Epithelial cell of esophagus (primary cell): Measurements from ENCODE around the gene PRSS50.
A peak's percentile ranks its signal among the peaks of the same experiment; 100 is the strongest.
"Not testable (repeated sequence)": the region's sequence is repeated elsewhere in the genome, so short reads cannot be mapped to it uniquely, and the experiment has no call there.

ENCODE experiments used
- DNase-seq: peaks from one replicate; pipeline ENCODE4 v3.0.0; 2010; ENCODE audit warnings: low read depth
- H3K4me3 ChIP-seq: 2 replicates; pipeline ENCODE4 v1.5.1; 2011; ENCODE audit warnings: mild to moderate bottlenecking, low read length, control low read depth
- TF ChIP-seq, protein P1 (sequence below): IDR thresholded peaks from 2 replicates; pipeline ENCODE4 v1.5.1; 2011; ENCODE audit warnings: low read depth, mild to moderate bottlenecking, low read length, control low read depth, inconsistent platforms; ENCODE audit not compliant: insufficient read depth; ENCODE audit errors: missing control alignments

PRSS50 gene

DNA sequence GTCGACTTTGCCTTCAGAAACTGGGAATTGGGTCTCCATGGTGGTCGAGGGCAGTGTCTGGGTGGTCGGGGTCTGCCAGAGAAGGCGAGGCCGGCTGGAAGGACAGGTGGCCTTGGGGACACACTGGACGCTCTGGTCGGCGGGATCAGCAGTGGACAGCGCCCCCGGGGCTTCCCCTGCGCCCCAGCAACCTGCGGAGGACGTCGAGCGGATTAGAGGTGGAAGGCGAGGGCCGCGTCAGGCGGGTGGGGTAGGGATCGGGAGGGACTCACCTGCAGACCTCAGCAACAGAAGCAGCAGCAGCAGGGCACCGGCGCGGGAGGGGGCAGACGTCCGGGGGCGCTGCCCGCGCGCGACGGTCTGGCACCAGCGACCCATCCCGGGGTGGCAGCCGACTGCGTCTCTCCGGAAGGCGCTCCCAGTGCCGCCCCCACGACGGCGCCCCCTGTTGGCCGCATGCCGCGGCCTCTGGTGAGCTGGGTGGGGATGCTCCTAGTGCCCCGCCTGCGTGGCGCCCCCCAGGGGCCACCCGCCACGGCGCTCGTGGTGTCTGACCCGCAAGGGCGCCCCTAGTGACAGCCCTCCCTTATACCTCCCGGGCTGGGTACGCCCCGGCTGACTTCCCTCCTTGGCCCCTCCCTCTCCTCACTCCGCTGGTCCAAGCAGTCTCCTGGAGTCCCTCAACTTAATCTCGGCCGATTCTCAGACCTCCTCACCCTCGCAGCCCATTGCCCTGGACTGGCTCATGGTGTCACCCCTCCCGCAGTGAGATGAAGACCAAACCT lies at the start of gene PRSS50:
PRSS50 (minus strand) TSS at position 423 of the 785 bp plus-strand sequence; CDS start at position 378, 45 bp downstream.
- DNase-seq, result no peak

DNA sequence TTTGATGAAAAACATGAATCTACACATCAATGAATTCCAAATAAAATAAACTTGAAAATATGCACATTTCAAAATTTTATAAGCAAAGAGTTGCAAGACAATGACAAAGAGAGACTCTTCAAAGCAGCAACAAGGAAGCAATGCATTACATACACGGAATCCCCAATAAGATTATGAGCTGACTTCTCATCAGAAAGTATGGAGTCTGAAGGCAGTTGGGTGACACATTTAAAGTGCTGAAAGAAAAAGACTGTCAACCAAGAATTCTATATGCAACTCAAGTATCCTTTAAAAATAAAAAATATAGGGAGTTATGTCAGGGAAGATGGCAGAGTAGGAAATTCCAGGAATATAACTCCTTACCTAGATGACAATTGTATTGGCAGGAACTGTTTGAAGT lies 46.5 kb upstream of the PRSS50 start:
- H3K4me3 ChIP-seq, result no peak overlapping the region
- TF ChIP-seq, protein P1, sequence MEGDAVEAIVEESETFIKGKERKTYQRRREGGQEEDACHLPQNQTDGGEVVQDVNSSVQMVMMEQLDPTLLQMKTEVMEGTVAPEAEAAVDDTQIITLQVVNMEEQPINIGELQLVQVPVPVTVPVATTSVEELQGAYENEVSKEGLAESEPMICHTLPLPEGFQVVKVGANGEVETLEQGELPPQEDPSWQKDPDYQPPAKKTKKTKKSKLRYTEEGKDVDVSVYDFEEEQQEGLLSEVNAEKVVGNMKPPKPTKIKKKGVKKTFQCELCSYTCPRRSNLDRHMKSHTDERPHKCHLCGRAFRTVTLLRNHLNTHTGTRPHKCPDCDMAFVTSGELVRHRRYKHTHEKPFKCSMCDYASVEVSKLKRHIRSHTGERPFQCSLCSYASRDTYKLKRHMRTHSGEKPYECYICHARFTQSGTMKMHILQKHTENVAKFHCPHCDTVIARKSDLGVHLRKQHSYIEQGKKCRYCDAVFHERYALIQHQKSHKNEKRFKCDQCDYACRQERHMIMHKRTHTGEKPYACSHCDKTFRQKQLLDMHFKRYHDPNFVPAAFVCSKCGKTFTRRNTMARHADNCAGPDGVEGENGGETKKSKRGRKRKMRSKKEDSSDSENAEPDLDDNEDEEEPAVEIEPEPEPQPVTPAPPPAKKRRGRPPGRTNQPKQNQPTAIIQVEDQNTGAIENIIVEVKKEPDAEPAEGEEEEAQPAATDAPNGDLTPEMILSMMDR, result no peak
- no peak for DNase-seq

More for the DNA sequence above, at the start of gene PRSS50:
- H3K4me3 ChIP-seq, result no peak within 1 kb of the TSS
- TF ChIP-seq, protein P1, result no peak

DNA sequence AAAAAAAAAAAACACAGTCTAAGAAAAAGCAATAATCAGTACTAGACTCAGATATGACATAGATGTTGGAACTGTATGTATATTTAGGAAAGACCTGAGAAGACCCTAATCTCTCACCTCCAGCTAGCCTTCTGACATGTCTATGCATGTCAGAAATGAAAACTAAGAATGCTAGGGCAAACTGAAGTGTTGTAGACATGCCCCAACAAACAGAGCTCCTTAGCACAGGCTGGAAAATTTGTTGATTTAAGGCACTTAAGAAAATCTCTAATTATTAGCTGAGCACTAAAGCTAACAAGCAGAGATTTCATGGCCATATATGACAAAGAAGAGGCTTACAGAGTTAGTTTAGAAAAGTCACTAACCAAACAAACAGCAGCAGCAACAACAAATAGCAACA lies 45.5 kb upstream of the PRSS50 start:
- DNase-seq, result peak; percentile 49
- no peak overlapping the region for H3K4me3 ChIP-seq
- TF ChIP-seq, protein P1, result no peak

DNA sequence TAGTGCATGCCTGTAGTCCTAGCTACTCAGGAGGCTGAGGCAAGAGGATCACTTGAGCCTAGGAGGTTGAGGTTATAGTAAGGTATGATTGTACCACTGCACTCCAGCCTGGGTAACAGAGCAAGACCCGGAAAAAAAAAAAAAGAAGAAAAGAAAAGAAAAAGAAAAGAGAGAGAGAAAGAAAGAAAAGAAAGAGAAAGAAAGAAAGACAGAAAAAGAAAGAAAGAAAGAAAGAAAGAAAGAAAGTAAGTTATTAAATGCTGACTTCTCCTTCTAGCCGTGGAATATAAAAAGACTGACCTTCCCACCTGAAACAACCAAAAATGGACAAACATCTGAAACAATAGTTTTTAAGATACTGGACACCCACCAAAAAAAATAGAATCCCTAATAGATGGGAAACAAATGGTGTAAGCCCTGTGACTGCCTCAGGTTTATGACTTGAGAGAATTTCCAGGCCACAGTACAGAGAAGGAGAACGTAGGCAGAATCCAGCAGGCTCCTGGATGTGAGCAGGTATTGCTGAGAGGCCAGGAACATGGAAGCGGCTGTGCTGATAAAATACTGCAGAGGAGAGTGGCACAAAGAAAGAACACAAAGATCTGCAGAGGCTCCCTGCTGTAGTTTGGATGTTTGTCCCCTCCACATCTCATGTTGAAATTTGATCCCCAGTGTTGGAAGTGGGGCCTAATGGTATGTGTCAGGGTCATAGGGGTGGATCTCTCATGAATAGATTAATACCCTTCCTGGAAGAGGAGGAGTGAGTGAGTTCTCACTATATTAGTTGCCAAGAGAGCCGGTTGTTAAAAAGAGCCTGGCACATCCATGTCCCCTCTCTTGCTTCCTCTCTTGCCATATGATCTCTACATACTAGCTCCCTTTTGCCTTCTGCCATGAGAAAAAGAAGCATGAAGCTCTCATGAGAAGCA lies 41.8 kb upstream of the PRSS50 start:
- no peak for DNase-seq
- TF ChIP-seq, protein P1, result no peak
- no peak overlapping the region for H3K4me3 ChIP-seq

GRCh38 chr3:46756642-46757041 lies 39.0 kb upstream of the PRSS50 start:
- TF ChIP-seq, protein P1, result no peak
- DNase-seq, result no peak
- H3K4me3 ChIP-seq, result no peak overlapping the region

- H3K4me3 ChIP-seq, result no peak overlapping the region
- TF ChIP-seq, protein P1, result no peak
- no peak for DNase-seq
These were observed 38.0 kb upstream of the PRSS50 start for GRCh38 chr3:46755646-46756045.

DNA sequence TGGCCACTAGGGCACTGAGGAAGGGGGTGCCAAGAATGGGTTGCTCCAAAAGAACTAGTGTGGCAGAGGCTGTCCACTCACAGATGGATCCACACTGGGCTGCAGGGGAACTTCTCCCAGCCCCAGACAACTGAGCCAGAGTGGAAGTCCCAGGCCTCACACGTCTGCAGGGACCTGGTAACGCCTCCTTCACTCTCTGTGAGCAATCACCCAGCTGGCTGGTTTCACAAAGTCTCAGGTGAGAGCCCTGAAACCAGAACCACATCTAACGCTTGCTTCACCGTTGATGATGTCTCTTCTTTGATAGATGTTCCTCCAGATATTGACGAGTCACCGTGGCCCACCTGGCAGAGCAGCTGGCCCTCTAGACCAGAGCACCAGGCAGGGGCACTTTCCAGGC lies 35.5 kb upstream of the PRSS50 start:
- DNase-seq, H3K4me3 ChIP-seq: not testable (repeated sequence)
